MM.1S (cell line): Measurements from ENCODE around the gene ATPAF2.

ENCODE experiments used
- DNase-seq: peaks from one replicate; pipeline ENCODE4 v3.0.0-alpha.2; 2015
- H2AFZ ChIP-seq: fragments of 300-600 bp; sonication (generic); 2 replicates; pipeline ENCODE4 v1.6.0; 2016; ENCODE audit warnings: antibody characterized with exemption, low read length
- H3F3A ChIP-seq: fragments of 300-600 bp; sonication (generic); 2 replicates; pipeline ENCODE4 v1.6.1; 2016; ENCODE audit warnings: mild to moderate bottlenecking, antibody characterized with exemption, low read length, moderate library complexity, mixed read lengths; ENCODE audit not compliant: insufficient read depth
- H3K27ac ChIP-seq: fragments of 300-600 bp; sonication (generic); 2 replicates; pipeline ENCODE4 v1.5.1; 2016; ENCODE audit warnings: mild to moderate bottlenecking, low read length
- H3K27me3 ChIP-seq: fragments of 300-600 bp; sonication (generic); replicated peaks from 2 replicates; pipeline ENCODE4 v1.6.0; 2016; ENCODE audit warnings: low read length; ENCODE audit not compliant: insufficient read depth
- H3K36me3 ChIP-seq: fragments of 300-600 bp; sonication (generic); replicated peaks from 2 replicates; pipeline ENCODE4 v1.6.1; 2016; ENCODE audit warnings: mild to moderate bottlenecking, low read length, mixed read lengths; ENCODE audit not compliant: insufficient read depth
- H3K4me1 ChIP-seq: fragments of 300-600 bp; sonication (generic); 2 replicates; pipeline ENCODE4 v1.6.1; 2016; ENCODE audit warnings: low read length, mixed read lengths
- H3K4me2 ChIP-seq: fragments of 300-600 bp; sonication (generic); 2 replicates; pipeline ENCODE4 v1.6.0; 2016; ENCODE audit warnings: low read depth, low read length
- H3K4me3 ChIP-seq: fragments of 300-600 bp; sonication (generic); 2 replicates; pipeline ENCODE4 v1.5.1; 2016; ENCODE audit warnings: low read length, mixed read lengths
- H3K79me2 ChIP-seq: fragments of 300-600 bp; sonication (generic); 2 replicates; pipeline ENCODE4 v1.6.1; 2016; ENCODE audit warnings: mixed run types, low read length, mixed read lengths
- H3K9ac ChIP-seq: fragments of 300-600 bp; sonication (generic); 2 replicates; pipeline ENCODE4 v1.6.1; 2016; ENCODE audit warnings: low read length, mixed read lengths
- H3K9me2 ChIP-seq: fragments of 300-600 bp; sonication (generic); replicated peaks from 2 replicates; pipeline ENCODE4 v1.6.1; 2016; ENCODE audit warnings: mild to moderate bottlenecking, low read length, mixed read lengths; ENCODE audit not compliant: insufficient read depth
- H3K9me3 ChIP-seq: fragments of 300-600 bp; sonication (generic); replicated peaks from 2 replicates; pipeline ENCODE4 v1.6.1; 2016; ENCODE audit warnings: mild to moderate bottlenecking, low read length, mixed read lengths; ENCODE audit not compliant: insufficient read depth
- H4K20me1 ChIP-seq: fragments of 300-600 bp; sonication (generic); 2 replicates; pipeline ENCODE4 v1.6.1; 2016; ENCODE audit warnings: mild to moderate bottlenecking, low read length, moderate library complexity, mixed read lengths; ENCODE audit not compliant: insufficient read depth
- CTCF ChIP-seq: fragments of 300-600 bp; sonication (generic); IDR thresholded peaks from 2 replicates; pipeline ENCODE4 v1.5.1; 2016; ENCODE audit warnings: antibody characterized with exemption, low read length, mixed read lengths
- EZH2 ChIP-seq: fragments of 300-600 bp; sonication (generic); optimal IDR thresholded peaks from 2 replicates; pipeline ENCODE3; 2017; ENCODE audit warnings: low read depth, mild to moderate bottlenecking, antibody characterized with exemption, low read length, mixed read lengths
- EZH2phosphoT487 ChIP-seq: fragments of 300-600 bp; sonication (generic); IDR thresholded peaks from 2 replicates; pipeline ENCODE4 v1.6.1; 2018; ENCODE audit warnings: antibody characterized with exemption, low read length

The ATPAF2 gene

GRCh38 chr17:18071751-18072150, 32.8 kb upstream of the ATPAF2 start:
- Histone ChIP-seq H3K9me2 (no peaks in the 10 kb centered on the region), H3K4me1 (no peaks in the 10 kb centered on the region), H3K27ac (no peak overlapping the region), H3K9ac (no peak overlapping the region), H3K9me3 (no peaks in the 10 kb centered on the region), H3K36me3 (no peaks in the 10 kb centered on the region), H3K4me2 (no peak overlapping the region), H3F3A (no peaks in the 10 kb centered on the region), H4K20me1 (no peaks in the 10 kb centered on the region), H2AFZ (no peak overlapping the region), H3K27me3 (no peaks in the 10 kb centered on the region), H3K79me2 (no peaks in the 10 kb centered on the region), H3K4me3 (no peak overlapping the region)
- TF ChIP-seq CTCF: no peak
- no peak for DNase-seq

- Histone ChIP-seq H3K36me3 (no peaks in the 10 kb centered on the region), H3K9ac (no peak overlapping the region), H4K20me1 (no peaks in the 10 kb centered on the region), H3K79me2 (no peaks in the 10 kb centered on the region), H3F3A (no peaks in the 10 kb centered on the region), H3K4me2 (no peak overlapping the region), H3K4me1 (no peaks in the 10 kb centered on the region), H3K9me2 (no peaks in the 10 kb centered on the region), H3K27ac (no peak overlapping the region), H3K4me3 (no peak overlapping the region), H2AFZ (no peak overlapping the region), H3K27me3 (no peaks in the 10 kb centered on the region), H3K9me3 (no peaks in the 10 kb centered on the region)
- no peak for DNase-seq
- no peak for TF ChIP-seq CTCF
- no peak for TF ChIP-seq EZH2phosphoT487
- no peak for TF ChIP-seq EZH2
Observed at GRCh38 chr17:18070861-18071340, 31.9 kb upstream of the ATPAF2 start.

GRCh38 chr17:18069101-18069500, 30.1 kb upstream of the ATPAF2 start:
- no peaks in the 10 kb centered on the region for H3K36me3 ChIP-seq
- H3K9me3 ChIP-seq: no peaks in the 10 kb centered on the region
- no peaks in the 10 kb centered on the region for H3K27me3 ChIP-seq
- TF ChIP-seq CTCF (no peak), EZH2 (no peak), EZH2phosphoT487 (no peak)
- H3K4me3 ChIP-seq: no peak overlapping the region
- H3K4me1 ChIP-seq: no peaks in the 10 kb centered on the region
- no peak for DNase-seq
- no peaks in the 10 kb centered on the region for H3K79me2 ChIP-seq
- H4K20me1 ChIP-seq: no peaks in the 10 kb centered on the region
- no peak overlapping the region for H3K27ac ChIP-seq
- no peak overlapping the region for H3K4me2 ChIP-seq
- no peaks in the 10 kb centered on the region for H3F3A ChIP-seq
- H2AFZ ChIP-seq: no peak overlapping the region
- no peaks in the 10 kb centered on the region for H3K9me2 ChIP-seq
- H3K9ac ChIP-seq: no peak overlapping the region
